Tibial artery (tissue), 4 donors: ENCODE data around the gene ZNF177.

Source experiments
- DNase-seq, 2 donors: peaks; one replicate each; pipeline ENCODE4 v3.0.0-alpha.2; 2019
- H3K27ac ChIP-seq, 2 donors: fragments of 200-600 bp; sonication (generic) in 1 of 2; 1 replicate in 1 of 2; 2 replicates in 1 of 2; pipeline ENCODE4 v1.5.1; 2018 to 2019; ENCODE audit warnings: mild to moderate bottlenecking in 1 of 2
- H3K27me3 ChIP-seq, 2 donors: fragments of 200-600 bp; sonication (generic) in 1 of 2; one replicate each; pipeline versions ENCODE4 v1.5.1 to v1.6.0; 2016 to 2019
- H3K36me3 ChIP-seq, 3 donors: fragments of 200-600 bp; sonication (generic) in 2 of 3; one replicate each; pipeline ENCODE4 v1.5.1; 2016 to 2019; ENCODE audit warnings: mild to moderate bottlenecking in 2 of 3
- H3K4me1 ChIP-seq, 4 donors: fragments of 200-600 bp; sonication (generic) in 2 of 4; 1 replicate in 3 of 4; 2 replicates in 1 of 4; pipeline ENCODE4 v1.5.1; 2016 to 2019
- H3K4me3 ChIP-seq, 2 donors: fragments of 200-600 bp; sonication (generic) in 1 of 2; 1 replicate in 1 of 2; 2 replicates in 1 of 2; pipeline ENCODE4 v1.5.1; 2018 to 2019; ENCODE audit warnings: mild to moderate bottlenecking in 2 of 2
- H3K9me3 ChIP-seq, 3 donors: fragments of 200-600 bp; sonication (generic) in 1 of 3; one replicate each; pipeline ENCODE4 v1.5.1; 2016 to 2019
- CTCF ChIP-seq, 2 experiments: fragments of 200-600 bp in 1 of 2; fragments of 450-650 bp in 1 of 2; IDR thresholded peaks; one replicate each; pipeline ENCODE4 v1.5.1; 2017 to 2019; ENCODE audit warnings: antibody characterized with exemption in 2 of 2, mild to moderate bottlenecking in 1 of 2, moderate library complexity in 1 of 2
- intact Hi-C: fragments of 100-400 bp; cut with DNase I; formaldehyde crosslinking; loops from one replicate; pipeline ENCODE4 v1.15.0; 2023; ENCODE audit warnings: low total_unique reads

The ZNF177 gene

DNA sequence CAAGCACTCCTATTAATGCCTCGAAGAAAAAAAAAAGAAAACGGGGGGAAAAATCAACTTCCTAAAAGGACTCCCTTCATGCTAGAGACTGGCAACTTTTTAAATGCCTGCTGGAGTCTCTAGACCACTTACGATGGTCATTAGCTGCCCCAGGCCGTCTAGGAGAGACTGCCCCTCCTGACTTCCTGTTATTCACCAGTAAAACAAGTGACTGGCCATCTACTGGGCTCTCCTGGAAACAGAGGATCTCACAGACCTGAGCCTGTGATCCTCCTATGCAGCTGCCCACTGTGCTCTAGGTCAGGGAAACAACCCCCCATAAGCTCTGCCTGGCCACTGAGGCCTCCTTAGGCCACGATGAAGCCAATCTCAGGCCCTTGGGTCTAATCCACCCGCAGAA lies 65.1 kb downstream of the ZNF177 start:
- Histone ChIP-seq H3K4me1 (no peaks in the 10 kb centered on the region), H3K27me3 (no peaks in the 10 kb centered on the region), H3K27ac (no peak overlapping the region), H3K9me3 (peaks cover 5 to 65% (median 26%) of the 10 kb centered on the region in 3 donors), H3K4me3 (no peak overlapping the region), H3K36me3 (peaks cover 94 to 100% (median 98%) of the 10 kb centered on the region in 3 donors)
- DNase-seq, result no peak
- intact Hi-C loops, result no loop called here
- TF ChIP-seq CTCF (IDR thresholded peaks at IDR 0.05), result no peak

DNA sequence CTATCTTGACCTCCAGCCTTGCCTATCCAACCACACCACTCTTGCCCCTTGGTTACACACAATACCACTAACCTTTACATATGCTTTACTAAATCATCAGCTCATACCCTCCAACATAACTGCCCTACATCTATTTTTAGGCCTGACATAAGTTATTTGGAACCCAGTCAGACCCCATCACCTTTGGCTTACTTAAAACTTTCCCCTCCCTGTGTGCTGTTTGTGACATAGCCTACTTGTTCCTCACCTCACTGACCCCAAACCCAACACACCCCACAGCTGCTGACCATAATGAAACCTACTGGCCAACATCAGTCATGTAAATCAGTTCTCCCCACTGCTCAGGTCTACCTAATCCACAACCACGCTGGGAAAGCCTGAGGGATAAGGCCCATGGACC lies 67.6 kb downstream of the ZNF177 start:
- H3K36me3 ChIP-seq, result peaks cover 76 to 79% (median 78%) of the 10 kb centered on the region in 3 donors
- H3K27me3 ChIP-seq, result no peaks in the 10 kb centered on the region
- H3K27ac ChIP-seq, result no peak overlapping the region
- intact Hi-C loops, result no loop called here
- no peak for TF ChIP-seq CTCF (IDR thresholded peaks at IDR 0.05)
- no peak for DNase-seq
- peaks cover 0 to 14% (median 13%) of the 10 kb centered on the region in 4 donors for H3K4me1 ChIP-seq
- H3K9me3 ChIP-seq, result peaks cover 0 to 42% (median 15%) of the 10 kb centered on the region in 3 donors
- H3K4me3 ChIP-seq, result no peak overlapping the region

DNA sequence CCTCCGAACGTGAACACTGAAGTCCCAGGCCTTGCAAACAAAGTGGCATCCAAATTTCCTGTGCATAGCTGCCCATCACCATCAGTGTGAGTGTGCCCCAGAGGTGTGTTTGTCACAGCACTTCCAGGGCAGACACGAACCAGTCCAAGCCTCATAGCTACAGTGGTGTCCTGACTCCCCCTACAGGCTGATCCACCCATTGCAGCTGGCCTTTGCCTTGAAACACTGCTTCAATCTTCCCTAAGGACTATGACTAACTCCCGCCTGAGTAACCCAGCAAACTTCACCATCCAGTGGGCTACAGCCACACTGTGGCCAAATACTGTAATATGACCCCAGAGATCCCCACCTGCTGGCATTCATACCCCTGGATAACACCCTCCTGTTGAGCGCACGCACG lies 68.7 kb downstream of the ZNF177 start:
- no peak for DNase-seq
- no peak for TF ChIP-seq CTCF (IDR thresholded peaks at IDR 0.05)
- Histone ChIP-seq H3K27me3 (no peaks in the 10 kb centered on the region), H3K36me3 (peaks cover 66 to 68% (median 68%) of the 10 kb centered on the region in 3 donors), H3K4me3 (no peak overlapping the region), H3K27ac (no peak overlapping the region), H3K4me1 (peaks cover 0 to 23% (median 18%) of the 10 kb centered on the region in 4 donors), H3K9me3 (peaks cover 0 to 32% (median 5%) of the 10 kb centered on the region in 3 donors)
- intact Hi-C loops, result no loop called here
